Umbilical cord (tissue), 2 donors: ENCODE data around the gene ELOVL2. TPM values are rescaled to one million over a fixed set of nuclear protein-coding genes. Genes with fewer than 3 reads are reported as not detected.
"Not testable (repeated sequence)": the region's sequence is repeated elsewhere in the genome, so short reads cannot be mapped to it uniquely, and the experiment has no call there.

Experiments
- DNase-seq: peaks from one replicate; pipeline ENCODE4 v3.0.0-alpha.2; 2015; ENCODE audit warnings: low spot score
- total RNA-seq: library from RNA; depleted of rRNA; stranded (reverse); fragments of >200 nt; gene quantifications from one replicate; pipeline ENCODE4 v1.2.3, GENCODE V29; 2014; ENCODE audit warnings: low replicate concordance; ENCODE audit not compliant: insufficient read depth

The ELOVL2 gene
- total RNA-seq, 1 donor from 2014 or later, result 29.4 TPM

- peak; percentile 56 for DNase-seq
Measured at GRCh38 chr6:11023032-11023431, 21.1 kb downstream of the ELOVL2 start.

- DNase-seq, result no peak
Measured at GRCh38 chr6:11021714-11022113, 22.4 kb downstream of the ELOVL2 start.

GRCh38 chr6:11021003-11021402 lies 23.1 kb downstream of the ELOVL2 start:
- DNase-seq, result no peak

GRCh38 chr6:11018225-11018624 lies 25.9 kb downstream of the ELOVL2 start:
- DNase-seq, result no peak

- DNase-seq, result no peak
Measured at GRCh38 chr6:11017090-11017489, 27.0 kb downstream of the ELOVL2 start.

- no peak for DNase-seq
Measured at GRCh38 chr6:11016452-11016851, 27.7 kb downstream of the ELOVL2 start.

- DNase-seq, result no peak
Measured at GRCh38 chr6:11015102-11015501, 29.0 kb downstream of the ELOVL2 start.

GRCh38 chr6:11013721-11014070 lies 30.4 kb downstream of the ELOVL2 start:
- no peak for DNase-seq

- DNase-seq, result peak; percentile 93
Measured at GRCh38 chr6:11012976-11013720, 31.0 kb downstream of the ELOVL2 start.

GRCh38 chr6:11012295-11012754 lies 31.8 kb downstream of the ELOVL2 start:
- peak; percentile 53 for DNase-seq

- DNase-seq, result peak; percentile 85
Measured at GRCh38 chr6:11011787-11012234, 32.3 kb downstream of the ELOVL2 start.

- DNase-seq, result peak; percentile 29
Measured at GRCh38 chr6:11009353-11009752, 34.8 kb downstream of the ELOVL2 start.

GRCh38 chr6:11008821-11009220 lies 35.3 kb downstream of the ELOVL2 start:
- peak; percentile 85 for DNase-seq

GRCh38 chr6:11007715-11008608 lies 36.1 kb downstream of the ELOVL2 start:
- DNase-seq, result no peak

GRCh38 chr6:11006061-11006460 lies 38.0 kb downstream of the ELOVL2 start:
- DNase-seq, result no peak

- DNase-seq, result not testable (repeated sequence)
Measured at GRCh38 chr6:11003297-11003696, 40.8 kb downstream of the ELOVL2 start.

- no peak for DNase-seq
Measured at GRCh38 chr6:11002176-11002575, 41.9 kb downstream of the ELOVL2 start.

GRCh38 chr6:10999994-11000393 lies 44.1 kb downstream of the ELOVL2 start:
- peak; percentile 22 for DNase-seq

- DNase-seq, result no peak
Measured at GRCh38 chr6:10995114-10995707, 48.9 kb downstream of the ELOVL2 start.

GRCh38 chr6:10993896-10994295 lies 50.2 kb downstream of the ELOVL2 start:
- DNase-seq, result no peak

GRCh38 chr6:10991115-10991514 lies 53.0 kb downstream of the ELOVL2 start:
- DNase-seq, result no peak

GRCh38 chr6:10989587-10989986 lies 54.5 kb downstream of the ELOVL2 start:
- no peak for DNase-seq
